ENCODE data around the gene ELOF1. TPM values are rescaled to one million over a fixed set of nuclear protein-coding genes. Genes with fewer than 3 reads are reported as not detected.
"Not testable (repeated sequence)": the region's sequence is repeated elsewhere in the genome, so short reads cannot be mapped to it uniquely, and the experiment has no call there.

The ELOF1 gene
- total and polyA plus RNA-seq, 2 of the 13 experiments (the other 11 are each of a cell fraction or from before 2014, with no cell fraction given), result 14.5 to 43.2 TPM

- no peak overlapping the region for H3K9ac ChIP-seq (ENCODE audit: insufficient read depth, low read depth, low read length)
- no peak for DNase-seq (ENCODE audit: low spot score)
- intact Hi-C loops (cut with micrococcal nuclease; ENCODE audit: unreplicated experiment), result no loop called here
- in situ Hi-C loops (cut with HindIII; ENCODE audit: extremely low pct_ligation_motif_present, low pct_unique_long_range_greater_than_20kb), result no loop called here
- no peaks in the 10 kb centered on the region for H3K36me3 ChIP-seq (replicated peaks in 1 of 2; ENCODE audit: control insufficient read depth in 1 of 2, insufficient read depth in 2 of 2, low read length in 2 of 2)
- no peaks in the 10 kb centered on the region for H3K9me3 ChIP-seq (ENCODE audit: low read length)
- no peak overlapping the region for H3K4me3 ChIP-seq (replicated peaks in 1 of 3; ENCODE audit: insufficient read depth in 1 of 3, low read depth in 2 of 3, low read length in 3 of 3)
- no peaks in the 10 kb centered on the region for H4K20me1 ChIP-seq (ENCODE audit: insufficient read depth, low read length)
- H3K4me2 ChIP-seq (ENCODE audit: low read depth, low read length), result no peak overlapping the region
- H3K79me2 ChIP-seq (ENCODE audit: insufficient read depth, low read length), result no peaks in the 10 kb centered on the region
- no peaks in the 10 kb centered on the region for H3K4me1 ChIP-seq (ENCODE audit: insufficient read depth, low read length)
- H3K27me3 ChIP-seq (ENCODE audit: control insufficient read depth in 1 of 2, insufficient read depth in 2 of 2, low read length in 2 of 2), result no peaks in the 10 kb centered on the region
- H3K27ac ChIP-seq (ENCODE audit: extremely low read length, insufficient read depth, low read length), result no peak overlapping the region
- FAIRE-seq, result no peak
- ATAC-seq, result no peak
- CTCF ChIA-PET (ENCODE audit: low intra/inter-chr PET ratio, low total read pairs), result no interaction called here
- TF ChIP-seq ZNF446 (CRISPR knock-in tag; IDR thresholded peaks at IDR 0.05) (no peak), ZNF224 (CRISPR knock-in tag; IDR thresholded peaks at IDR 0.05) (no peak), MBD4 (IDR thresholded peaks at IDR 0.05; ENCODE audit: borderline replicate concordance, low read length) (no peak), HIVEP1 (CRISPR knock-in tag; IDR thresholded peaks at IDR 0.05) (no peak), MAFK (conservative IDR thresholded peaks at IDR 0.05 in 1 of 2, IDR thresholded peaks at IDR 0.05 in 1 of 2; ENCODE audit: low read length in 2 of 2) (no peak), U2AF2 (IDR thresholded peaks at IDR 0.05; ENCODE audit: low read depth, low read length) (no peak), MED13 (CRISPR knock-in tag; IDR thresholded peaks at IDR 0.05) (no peak), PATZ1 (CRISPR knock-in tag; IDR thresholded peaks at IDR 0.05) (no peak), ZNF563 (CRISPR knock-in tag; IDR thresholded peaks at IDR 0.05) (no peak), ZNF672 (CRISPR knock-in tag; IDR thresholded peaks at IDR 0.05) (no peak)
- no TSS peak for BruUV-seq (replicated peaks)
- WGBS (ENCODE audit: low lambda C conversion rate), result no CpG with 5 or more reads among the region's 2 CpGs
- no peak overlapping the region for H2AFZ ChIP-seq (ENCODE audit: low read length)
- POLR2A ChIA-PET, result no interaction called here
These were observed 7.1 kb upstream of the ELOF1 start for GRCh38 chr19:11566164-11566563.

GRCh38 chr19:11565649-11565980 is 6.6 kb upstream of the ELOF1 start:
- intact Hi-C loops (cut with micrococcal nuclease; ENCODE audit: unreplicated experiment); H4K20me1 ChIP-seq (ENCODE audit: insufficient read depth, low read length); CTCF ChIA-PET (ENCODE audit: low intra/inter-chr PET ratio, low total read pairs); H3K9ac ChIP-seq (ENCODE audit: insufficient read depth, low read depth, low read length); H3K9me3 ChIP-seq (ENCODE audit: low read length); H3K4me3 ChIP-seq (replicated peaks in 1 of 3; ENCODE audit: insufficient read depth in 1 of 3, low read depth in 2 of 3, low read length in 3 of 3); H3K27me3 ChIP-seq (ENCODE audit: control insufficient read depth in 1 of 2, insufficient read depth in 2 of 2, low read length in 2 of 2); H3K4me2 ChIP-seq (ENCODE audit: low read depth, low read length); ATAC-seq; H3K36me3 ChIP-seq (replicated peaks in 1 of 2; ENCODE audit: control insufficient read depth in 1 of 2, insufficient read depth in 2 of 2, low read length in 2 of 2); H3K79me2 ChIP-seq (ENCODE audit: insufficient read depth, low read length); BruUV-seq (replicated peaks); H3K27ac ChIP-seq (ENCODE audit: extremely low read length, insufficient read depth, low read length); POLR2A ChIA-PET; DNase-seq (ENCODE audit: low spot score); in situ Hi-C loops (cut with HindIII; ENCODE audit: extremely low pct_ligation_motif_present, low pct_unique_long_range_greater_than_20kb); FAIRE-seq; H2AFZ ChIP-seq (ENCODE audit: low read length); H3K4me1 ChIP-seq (ENCODE audit: insufficient read depth, low read length): not testable (repeated sequence)
- 92% methylated on average over 5 of the region's 5 CpGs for WGBS (ENCODE audit: low lambda C conversion rate)

GRCh38 chr19:11564082-11564807 is 5.2 kb upstream of the ELOF1 start:
- H3K9ac ChIP-seq (ENCODE audit: insufficient read depth, low read depth, low read length); intact Hi-C loops (cut with micrococcal nuclease; ENCODE audit: unreplicated experiment); H3K27ac ChIP-seq (ENCODE audit: extremely low read length, insufficient read depth, low read length); H2AFZ ChIP-seq (ENCODE audit: low read length); POLR2A ChIA-PET; H3K4me2 ChIP-seq (ENCODE audit: low read depth, low read length); H3K79me2 ChIP-seq (ENCODE audit: insufficient read depth, low read length); DNase-seq (ENCODE audit: low spot score); BruUV-seq (replicated peaks); H3K4me3 ChIP-seq (replicated peaks in 1 of 3; ENCODE audit: insufficient read depth in 1 of 3, low read depth in 2 of 3, low read length in 3 of 3); in situ Hi-C loops (cut with HindIII; ENCODE audit: extremely low pct_ligation_motif_present, low pct_unique_long_range_greater_than_20kb); H3K36me3 ChIP-seq (replicated peaks in 1 of 2; ENCODE audit: control insufficient read depth in 1 of 2, insufficient read depth in 2 of 2, low read length in 2 of 2); CTCF ChIA-PET (ENCODE audit: low intra/inter-chr PET ratio, low total read pairs); H3K27me3 ChIP-seq (ENCODE audit: control insufficient read depth in 1 of 2, insufficient read depth in 2 of 2, low read length in 2 of 2); H3K9me3 ChIP-seq (ENCODE audit: low read length); FAIRE-seq; ATAC-seq; H4K20me1 ChIP-seq (ENCODE audit: insufficient read depth, low read length): not testable (repeated sequence)
- WGBS (ENCODE audit: low lambda C conversion rate), result 97% methylated on average over 6 of the region's 6 CpGs
- peaks cover 13% of the 10 kb centered on the region for H3K4me1 ChIP-seq (ENCODE audit: insufficient read depth, low read length)
